NCI-H187 (cell line): ENCODE data around the gene CBLN3.
"Not testable (repeated sequence)": the region's sequence is repeated elsewhere in the genome, so short reads cannot be mapped to it uniquely, and the experiment has no call there.

Experiments used
- DNase-seq, 2 experiments: peaks; one replicate each; lab custom pipeline; 2025; lab: John Stamatoyannopoulos, UW

CBLN3 gene

DNA sequence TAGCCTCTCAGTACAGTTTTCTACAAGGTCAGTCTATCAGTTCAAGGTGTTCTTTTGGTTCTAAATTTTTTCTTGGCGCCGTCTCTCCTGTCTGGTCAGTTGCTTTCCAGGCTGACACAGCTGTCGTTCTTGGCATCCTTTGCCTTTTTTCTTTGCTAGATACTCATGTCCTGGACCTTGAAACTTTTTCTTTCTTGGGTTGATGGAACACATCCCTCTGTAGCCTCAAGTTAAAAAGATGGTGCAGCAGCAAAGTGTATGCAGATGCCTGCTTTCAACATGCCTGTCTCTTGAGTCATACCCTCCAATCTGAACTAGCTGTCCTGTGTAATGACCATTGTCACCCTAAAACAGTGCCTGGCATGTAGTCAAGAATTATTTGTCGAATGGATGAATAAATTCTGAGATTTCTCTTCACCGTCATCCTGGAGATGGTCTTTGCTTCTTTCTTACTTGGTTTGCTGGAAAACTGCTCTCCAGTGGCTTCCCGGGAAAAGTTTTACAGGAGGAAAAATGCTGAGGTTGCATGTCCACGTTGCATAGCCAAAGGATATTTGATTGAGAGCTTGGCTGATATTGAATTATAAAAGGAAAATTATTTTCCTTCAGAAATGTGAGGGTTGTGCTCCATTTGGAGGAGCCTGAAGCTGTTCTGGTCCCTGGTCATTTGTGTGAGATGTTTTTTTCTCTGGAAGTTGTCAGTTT, 26.0 kb downstream of the CBLN3 start:
- no peak for DNase-seq

DNA sequence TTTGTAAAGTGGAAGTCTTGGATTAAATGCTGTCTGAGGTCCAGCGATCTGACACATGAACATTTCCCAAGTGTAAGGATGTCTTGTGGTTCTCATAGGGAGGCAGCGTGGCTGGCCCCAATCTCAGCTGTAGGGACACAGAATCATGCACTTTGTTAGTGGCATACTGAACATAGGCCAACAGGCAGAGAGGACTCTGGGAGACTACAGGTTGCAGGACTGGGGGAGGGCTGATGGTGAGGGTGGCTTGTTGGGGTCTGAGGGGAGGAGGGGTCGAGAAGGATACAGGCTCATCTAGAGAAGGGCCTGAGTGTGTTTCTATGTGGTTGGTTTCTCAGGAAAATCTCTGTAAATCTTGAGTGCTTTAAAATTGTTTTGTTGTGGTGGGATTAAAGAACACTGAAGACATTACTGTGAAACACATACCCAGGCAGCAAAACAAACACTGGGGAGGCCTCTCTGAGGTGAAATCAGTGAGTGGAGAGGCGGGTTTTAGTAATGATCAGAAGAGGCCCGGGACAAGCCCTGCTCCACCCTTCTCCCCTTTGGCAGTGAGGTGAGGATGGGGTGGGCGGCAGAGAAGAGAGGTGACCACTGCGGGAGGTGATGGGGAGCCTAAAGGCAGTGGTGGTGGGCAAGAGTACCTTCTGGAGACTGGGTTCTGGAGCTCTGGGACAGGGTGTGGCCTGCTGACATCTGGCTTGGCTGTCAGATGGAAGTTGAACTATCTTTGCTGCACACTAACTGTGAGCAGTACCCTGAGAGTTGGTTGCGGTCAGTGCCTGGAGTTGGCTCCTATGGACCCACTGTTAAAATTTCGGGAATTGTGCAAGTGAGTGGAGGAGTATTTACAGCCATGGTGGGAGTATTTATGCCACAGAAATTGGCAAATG, 27.4 kb downstream of the CBLN3 start:
- DNase-seq, result no peak

DNA sequence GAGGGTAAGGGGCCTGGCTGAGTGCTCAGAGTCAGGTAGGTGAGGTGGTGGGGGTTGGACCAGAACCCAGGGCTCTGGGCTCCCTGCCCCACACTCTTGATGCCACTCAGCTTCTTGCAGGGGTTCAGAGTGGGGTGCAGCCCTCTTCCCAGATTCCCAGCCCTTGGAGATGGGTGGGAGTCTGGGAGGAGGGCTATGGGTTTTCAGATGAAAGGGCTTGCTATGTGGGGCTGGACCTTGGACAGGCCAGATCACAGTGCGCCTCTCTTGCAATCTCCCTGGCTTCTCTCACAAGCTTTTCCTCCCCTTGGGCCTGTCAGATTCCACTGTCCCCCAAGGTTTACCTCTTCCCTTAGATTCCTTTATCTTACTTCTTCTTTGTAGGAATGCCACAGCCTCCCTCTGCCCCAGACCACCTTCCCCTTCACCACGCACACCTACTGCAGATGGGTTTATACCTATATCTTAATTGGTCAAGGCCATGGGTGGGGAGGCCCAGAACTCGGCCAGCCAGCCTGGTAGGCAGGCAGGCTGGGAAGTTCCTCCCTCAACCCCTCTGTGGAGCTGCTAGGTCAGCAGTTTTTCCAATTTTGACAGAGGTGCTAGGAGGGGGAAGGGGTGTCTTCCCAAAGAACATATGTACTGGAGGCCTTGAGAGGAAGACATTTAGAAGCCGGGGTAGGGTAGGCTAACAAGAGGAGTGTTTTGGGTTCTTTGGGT, 29.3 kb downstream of the CBLN3 start:
- no peak for DNase-seq

DNA sequence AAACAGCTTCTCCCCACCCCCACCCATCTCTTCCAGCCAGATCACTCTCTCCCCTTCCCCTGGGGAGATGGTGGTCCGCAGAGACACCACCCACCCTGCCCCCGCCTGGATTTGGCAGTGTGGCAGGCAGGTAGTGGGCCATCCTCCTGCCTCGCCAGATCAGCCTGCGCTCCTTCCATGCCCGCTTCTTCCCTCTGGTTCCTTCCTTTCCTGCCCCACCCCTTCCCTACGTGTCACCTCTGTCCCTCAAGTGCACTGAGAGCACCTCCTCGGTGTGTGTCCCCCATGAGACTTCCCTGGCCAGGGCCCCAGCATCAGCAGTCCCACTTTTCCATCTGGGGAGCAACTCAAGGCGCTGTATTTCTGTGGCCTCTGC, 30.0 kb downstream of the CBLN3 start:
- DNase-seq, result no peak

DNA sequence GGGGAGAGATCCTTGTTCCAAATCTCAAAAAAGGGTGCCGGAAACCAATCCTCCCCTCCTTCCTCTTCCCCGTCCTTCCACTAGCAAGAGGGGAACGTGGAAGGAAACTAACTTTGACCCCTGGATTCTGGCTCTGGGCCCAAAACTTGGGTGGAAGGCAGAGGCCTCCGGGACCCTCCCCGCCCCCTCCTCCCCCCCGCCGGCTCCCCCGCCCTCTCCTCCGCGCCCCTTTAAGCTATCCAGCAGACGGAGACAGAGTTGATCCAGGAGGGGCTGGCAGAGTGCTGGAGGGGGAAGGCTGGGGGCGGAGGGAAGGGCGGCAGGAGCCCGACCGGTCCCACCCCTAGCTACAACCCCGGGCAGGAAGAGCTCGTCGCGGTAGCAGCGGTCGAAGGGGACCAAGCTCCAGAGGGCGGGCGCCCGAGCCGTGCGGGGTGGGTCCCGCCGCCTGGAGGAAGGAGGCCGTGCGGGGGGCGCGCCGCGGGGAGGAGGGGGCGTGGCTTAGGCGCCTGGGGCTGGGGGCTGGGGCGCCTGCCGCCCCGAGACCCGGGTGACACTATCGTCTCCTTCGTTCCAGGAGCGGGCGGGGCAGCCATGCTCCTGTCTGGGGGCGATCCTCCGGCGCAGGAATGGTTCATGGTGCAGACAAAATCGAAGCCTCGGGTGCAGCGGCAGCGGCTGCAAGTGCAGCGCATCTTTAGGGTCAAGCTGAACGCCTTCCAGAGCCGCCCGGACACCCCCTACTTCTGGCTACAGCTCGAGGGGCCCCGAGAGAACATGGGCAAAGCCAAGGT, 30.6 kb downstream of the CBLN3 start, which contains the start of gene NYNRIN:
TSS of gene NYNRIN (plus strand) at position 351 of the 794 bp plus-strand sequence. CDS start at position 595, 244 bp downstream.
- no peak for DNase-seq

DNA sequence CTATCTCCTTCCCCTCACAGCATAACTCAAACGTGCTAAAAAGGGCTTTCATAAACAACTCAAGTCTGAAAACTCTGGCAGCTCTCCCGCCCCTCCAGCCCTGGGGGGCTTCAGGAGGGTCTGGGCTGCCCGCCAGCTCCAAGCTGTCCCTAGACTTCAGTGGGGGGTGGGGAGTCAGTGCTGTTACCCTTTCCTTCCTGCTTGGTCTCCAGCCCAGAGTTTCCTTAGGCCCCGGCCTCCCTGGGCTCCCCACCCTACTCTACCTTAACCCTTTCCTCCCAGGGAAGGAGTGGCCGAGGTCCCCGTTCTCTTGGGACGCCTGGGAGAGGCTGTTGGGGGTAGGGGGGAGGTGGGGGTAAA, 31.2 kb downstream of the CBLN3 start:
- DNase-seq, result no peak

DNA sequence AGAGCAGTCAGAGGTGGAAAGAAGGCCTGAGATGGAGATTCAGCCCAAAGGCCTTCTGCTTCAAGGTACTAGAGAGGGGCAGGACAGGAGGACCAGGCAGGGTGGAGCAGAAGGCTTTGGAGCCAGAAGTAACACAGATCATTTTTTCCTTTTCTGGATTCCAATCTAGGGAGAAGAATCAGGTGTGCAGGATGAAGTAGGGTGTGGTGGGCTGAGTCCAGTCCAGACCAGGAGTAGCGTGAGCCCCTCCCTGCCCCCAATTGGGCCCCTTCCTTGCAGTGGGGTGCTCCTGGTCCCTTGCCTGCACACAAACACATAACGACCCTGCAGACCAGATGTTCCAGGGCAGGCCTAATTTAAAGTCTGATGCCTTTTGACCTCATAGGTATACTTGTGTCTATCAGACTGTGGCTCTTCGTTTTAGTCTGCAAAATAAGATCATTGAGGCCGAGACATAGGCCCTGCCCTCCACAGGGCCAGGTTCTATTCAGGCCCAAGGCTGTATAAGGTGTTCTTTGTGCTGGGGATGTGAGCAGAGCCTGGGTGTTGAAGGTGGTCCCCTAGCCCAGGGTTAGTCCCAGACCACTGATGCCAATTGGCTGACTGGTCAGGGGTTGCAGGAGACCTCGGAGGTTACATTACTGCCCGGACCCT, 31.7 kb downstream of the CBLN3 start:
- no peak for DNase-seq

DNA sequence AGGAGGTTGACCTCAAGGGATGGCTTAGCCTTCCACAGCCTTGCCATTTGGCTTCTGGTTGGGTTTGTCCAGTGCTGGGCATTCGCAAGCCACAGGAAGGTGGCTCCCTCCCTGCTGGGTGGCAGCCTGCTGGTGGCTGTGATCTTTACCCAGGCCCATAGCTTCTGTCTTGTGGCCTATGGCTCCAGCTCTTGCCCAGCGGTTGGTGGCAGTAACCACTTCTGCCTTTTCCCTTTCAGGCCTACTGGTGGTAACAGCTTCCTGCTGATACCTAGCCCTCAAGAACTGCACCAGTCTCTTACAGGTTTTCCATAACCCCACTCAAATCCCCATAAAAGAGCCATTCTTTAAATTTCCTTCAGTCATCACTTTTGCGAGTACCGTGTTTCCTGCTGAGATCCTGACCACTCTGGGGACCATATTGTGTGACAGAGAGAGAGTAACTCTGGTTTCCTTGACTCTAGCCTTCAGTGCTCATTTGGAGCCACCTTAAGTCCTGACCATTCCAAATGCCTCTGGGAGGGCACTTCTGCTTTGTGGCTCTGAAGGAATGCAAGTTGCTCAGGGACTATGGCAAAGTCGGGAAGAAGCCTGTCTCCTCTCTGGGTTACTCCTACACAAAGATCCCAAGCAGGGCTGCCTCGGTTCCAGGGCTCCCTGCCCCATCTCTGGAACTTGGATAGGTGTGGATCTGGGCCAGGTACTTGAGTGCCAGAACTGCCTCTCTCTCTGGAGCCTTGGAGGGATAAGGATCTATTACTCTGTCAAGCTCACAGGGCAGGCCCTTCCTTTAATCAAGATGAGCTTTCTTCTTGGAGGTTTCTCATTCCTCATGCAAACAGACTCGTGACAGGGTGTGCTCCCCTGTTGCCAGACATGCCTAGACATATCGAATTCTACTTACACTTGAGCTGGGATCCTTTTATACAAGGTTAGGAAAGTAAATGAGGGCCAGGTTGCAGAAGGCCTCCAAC, 33.6 kb downstream of the CBLN3 start:
- no peak for DNase-seq

DNA sequence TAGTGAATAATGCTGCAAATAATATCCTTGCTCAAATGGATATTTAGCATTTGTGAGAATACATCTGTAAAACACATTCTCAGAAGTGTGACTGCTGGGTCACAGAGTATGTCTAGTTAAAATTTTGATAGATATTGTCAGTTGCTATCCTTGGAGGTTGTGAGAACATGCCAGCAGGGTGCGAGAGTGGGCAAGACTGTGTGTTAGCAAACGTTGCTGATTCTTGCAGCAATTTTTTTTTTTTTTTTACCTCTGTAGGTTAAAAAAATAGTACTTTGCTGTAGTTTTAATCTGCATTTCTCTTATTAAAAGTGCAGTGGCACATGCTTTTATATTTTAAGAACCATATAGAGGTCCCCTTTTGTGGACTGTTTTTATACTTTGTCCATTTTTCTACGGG, 35.2 kb downstream of the CBLN3 start:
- no peak for DNase-seq

DNA sequence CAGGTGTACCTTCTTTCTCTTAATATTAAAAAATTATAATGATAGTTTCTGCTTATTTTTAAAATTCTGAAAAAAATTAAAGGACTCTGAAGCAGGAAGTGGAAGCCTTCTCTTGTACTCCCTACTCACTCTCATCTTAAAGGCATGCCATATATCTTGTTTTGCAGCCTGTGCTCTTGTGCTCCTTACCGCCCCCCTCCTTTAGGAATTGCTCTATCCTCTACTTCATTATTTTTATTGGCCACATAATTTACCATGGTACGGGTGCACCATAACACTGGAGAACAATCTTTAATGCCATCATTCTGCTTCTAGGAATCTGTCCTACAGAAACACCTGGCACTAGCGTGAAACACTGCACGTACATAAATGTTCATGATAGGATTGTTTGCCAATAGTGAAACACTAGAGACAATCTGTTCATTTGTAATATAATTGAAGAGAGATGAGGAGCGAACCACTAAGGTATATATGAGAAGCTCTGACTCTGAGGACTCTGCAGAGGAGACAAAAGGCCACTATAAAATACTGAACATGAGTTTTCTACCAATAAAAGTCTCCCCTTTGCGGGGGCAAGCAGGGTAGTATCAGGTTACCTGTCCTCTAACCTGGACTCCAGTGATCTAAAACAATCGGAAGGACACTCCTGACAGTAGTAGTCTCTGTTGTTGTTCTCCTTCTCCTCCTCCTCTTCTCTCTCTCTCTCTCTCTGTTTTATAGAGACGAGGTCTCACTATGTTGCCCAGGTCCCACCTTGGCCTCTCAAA, 37.0 kb downstream of the CBLN3 start:
- no peak for DNase-seq

DNA sequence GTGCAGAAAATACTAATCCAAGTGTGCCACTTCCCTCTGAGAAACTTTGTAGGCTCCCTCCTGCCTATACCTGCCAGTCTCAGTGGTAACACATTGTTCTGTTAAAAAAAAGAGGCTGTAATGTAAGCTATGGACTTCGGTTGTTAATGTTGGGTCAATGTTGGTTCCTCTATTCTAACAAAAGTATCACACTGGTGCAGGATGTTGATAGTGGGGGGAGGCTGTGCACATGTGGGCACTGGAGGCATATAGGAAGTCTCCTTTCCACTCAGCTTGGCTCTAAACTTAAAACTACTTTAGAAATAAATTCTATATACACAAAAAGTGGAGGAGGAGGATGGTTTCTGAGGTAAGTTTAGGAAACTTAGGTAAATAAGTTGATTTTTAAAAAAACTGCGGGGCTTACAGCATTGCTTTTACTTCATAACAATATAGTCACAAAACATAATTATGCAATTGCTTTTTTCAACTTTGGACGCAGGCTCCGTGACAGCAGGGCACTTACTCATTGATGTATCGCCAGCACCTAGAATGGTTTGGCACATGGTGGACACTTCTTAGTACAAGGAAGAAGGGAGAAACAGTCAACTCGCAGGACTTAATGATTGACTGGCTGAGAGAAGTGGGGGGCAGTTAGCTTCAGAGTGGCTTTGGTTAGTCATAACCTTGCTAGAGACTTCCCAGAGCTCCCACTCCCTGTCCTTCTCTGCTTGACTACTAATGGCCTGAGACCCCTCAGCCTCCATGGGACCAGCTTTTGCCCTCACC, 38.6 kb downstream of the CBLN3 start:
- no peak for DNase-seq

DNA sequence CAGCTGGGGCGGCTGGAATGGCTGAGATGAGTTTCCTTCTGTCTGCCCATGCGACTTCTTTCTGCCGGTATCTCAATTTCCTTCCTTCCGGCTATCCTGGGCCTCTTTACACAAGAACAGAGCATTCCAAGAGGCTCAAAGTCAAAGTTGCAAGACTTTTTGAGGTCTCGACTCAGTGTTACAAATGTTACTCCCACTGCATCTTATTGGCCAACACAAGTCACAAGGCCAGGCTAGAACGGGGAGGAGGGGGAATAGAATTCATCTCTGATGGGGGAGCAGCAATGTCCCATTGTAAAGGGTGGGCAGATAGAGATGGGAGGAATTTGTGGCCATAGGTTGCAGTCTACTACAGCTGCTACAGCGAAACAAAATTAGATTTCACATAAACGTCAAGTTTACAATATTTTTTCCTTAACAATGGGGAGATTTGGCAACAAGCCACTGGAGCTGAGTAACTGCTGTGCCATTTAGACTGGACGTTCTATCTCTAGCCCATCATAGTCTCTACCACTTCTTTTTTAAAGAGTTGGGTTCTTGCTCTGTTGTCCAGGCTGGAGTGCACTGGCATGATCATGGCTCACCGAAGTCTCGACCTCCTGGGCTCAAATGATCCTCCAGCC, 40.1 kb downstream of the CBLN3 start:
- DNase-seq, result no peak

DNA sequence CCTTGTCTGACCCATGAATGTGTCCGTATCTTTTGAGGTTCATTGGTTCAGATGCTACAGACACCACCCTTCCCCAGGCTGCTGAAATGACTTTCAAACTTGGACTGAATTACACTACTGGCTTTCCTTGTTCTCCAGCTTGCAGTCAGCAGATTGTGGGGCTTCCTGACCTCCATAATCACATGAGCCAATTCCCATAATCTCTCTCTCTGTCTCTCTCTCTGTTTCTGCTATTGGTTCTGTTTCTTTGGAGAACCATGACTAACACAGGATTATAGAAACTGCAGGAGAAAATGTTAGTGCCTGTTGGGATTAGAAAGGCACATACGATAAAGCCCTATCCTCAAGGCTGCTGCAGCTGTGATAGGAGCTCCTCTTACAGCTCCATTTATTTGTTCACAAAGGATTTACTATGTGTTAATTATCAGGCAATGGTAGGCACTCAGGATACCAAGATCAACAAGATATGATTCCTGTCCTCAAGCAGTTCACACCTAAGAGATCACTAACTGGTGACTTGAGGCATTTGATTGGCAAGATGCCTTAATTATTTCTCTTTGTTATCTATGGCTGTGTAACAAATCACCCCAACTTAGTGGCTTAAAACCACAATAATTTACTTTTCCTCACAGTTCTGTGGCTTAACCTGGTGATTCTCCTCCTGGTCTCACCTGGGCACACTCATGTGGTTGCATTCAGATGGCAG, 40.8 kb downstream of the CBLN3 start:
- DNase-seq, result no peak

DNA sequence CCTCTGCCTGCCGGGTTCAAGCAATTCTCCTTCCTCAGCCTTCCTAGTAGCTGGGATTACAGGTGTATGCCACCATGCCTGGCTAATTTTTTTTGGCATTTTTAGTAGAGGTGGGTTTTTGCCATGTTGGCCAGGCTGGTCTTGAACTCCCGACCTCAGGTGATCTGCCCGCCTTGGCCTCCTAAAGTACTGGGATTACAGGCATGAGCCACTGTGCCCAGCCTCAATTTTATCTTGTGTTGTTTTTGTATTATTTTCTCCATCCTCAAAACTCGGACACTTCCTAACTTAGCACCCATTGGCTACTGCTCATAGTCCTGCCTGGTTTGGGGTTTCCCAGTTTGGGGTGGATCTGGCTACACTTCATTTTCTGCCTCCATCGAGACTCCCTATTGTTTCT, 41.9 kb downstream of the CBLN3 start:
- not testable (repeated sequence) for DNase-seq

DNA sequence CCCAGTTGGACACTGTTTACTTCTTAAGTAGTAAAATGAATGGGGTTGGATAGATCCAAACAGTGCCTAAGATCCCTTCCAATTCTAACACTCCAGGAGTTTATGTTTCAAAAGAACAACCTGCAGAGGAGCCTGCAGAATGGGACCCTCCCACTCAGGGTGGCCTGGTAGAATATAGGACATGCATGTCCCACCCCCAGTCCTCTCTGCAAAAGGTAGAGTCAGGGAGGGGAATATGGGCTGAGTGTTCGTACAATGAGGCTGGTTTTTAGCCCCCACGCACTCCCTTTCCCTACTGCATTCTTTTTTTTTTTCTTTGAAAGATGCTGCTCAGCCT, 42.5 kb downstream of the CBLN3 start:
- no peak for DNase-seq

DNA sequence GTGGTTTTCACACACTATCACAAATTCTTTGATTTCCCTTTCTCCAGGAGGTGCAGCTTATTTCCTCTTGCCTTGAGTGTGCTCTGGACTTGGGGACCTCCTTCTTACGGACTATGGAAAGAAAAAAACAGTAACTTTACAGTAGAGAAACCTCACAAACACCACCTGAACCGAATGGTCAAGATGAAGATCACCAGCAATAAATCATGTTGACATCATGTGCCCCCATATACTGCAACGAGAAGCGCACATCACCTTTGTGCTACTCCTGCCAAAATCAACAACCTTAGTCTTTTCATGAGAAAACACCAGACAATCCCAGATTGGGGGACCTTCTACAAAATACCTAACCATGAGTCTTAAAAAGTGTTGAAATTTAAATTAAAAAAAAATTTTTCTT, 43.9 kb downstream of the CBLN3 start:
- DNase-seq, result no peak

DNA sequence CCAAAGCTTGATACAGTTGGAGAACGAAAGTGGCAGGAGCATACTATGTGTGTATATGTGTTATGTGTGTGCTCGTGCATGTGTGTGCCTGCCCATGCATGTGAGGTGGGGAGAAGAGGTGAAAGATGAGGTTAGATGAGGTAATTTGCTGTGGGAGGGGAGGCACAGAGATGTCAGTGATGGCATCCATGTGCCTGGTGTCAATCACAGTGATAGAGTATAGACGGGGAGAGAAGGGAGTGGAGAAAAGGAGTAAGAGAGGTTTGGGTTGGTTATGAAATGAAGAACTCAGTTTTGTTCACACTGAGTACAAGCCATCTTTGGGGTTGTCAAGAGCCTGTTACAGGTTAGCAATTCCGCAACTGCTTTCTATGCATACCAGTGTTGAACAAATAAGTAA, 45.3 kb downstream of the CBLN3 start:
- DNase-seq, result no peak

DNA sequence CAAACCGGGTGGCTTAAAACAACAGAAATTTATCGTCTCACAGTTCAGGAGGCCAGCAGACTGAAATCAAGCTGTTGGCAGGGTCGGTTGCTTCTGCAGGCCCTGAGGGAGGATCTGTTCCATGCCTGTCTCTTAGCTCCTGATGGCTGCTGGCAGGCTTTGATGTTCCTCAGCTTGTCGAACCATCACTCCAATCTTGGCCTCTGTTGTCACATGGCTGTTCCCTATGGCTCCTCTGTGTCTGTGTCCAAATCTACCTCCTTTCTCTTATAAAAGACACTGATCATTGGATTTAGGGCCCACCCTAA, 47.5 kb downstream of the CBLN3 start:
- no peak for DNase-seq
